Measurements from ENCODE around the gene PLXNB1.

PLXNB1 gene

GRCh38 chr3:48407542-48408099, 22.3 kb downstream of the PLXNB1 start:
- in situ Hi-C loops (cut with HindIII; ENCODE audit: low sequenced_read_pairs), result no loop called here
- TF ChIP-seq CTCF (IDR thresholded peaks at IDR 0.05; ENCODE audit: low read depth, low read length, missing control alignments), result no peak
- DNase-seq (ENCODE audit: low read depth), result no peak
- H3K4me3 ChIP-seq (ENCODE audit: low read depth, low read length), result no peak overlapping the region

- H3K4me3 ChIP-seq (ENCODE audit: low read depth, low read length), result no peak overlapping the region
- no peak for TF ChIP-seq CTCF (IDR thresholded peaks at IDR 0.05; ENCODE audit: low read depth, low read length, missing control alignments)
- in situ Hi-C loops (cut with HindIII; ENCODE audit: low sequenced_read_pairs), result no loop called here
- no peak for DNase-seq (ENCODE audit: low read depth)
Measured at GRCh38 chr3:48406443-48407431, 23.1 kb downstream of the PLXNB1 start.

GRCh38 chr3:48405971-48406370, 23.9 kb downstream of the PLXNB1 start:
- DNase-seq (ENCODE audit: low read depth), result no peak
- TF ChIP-seq CTCF (IDR thresholded peaks at IDR 0.05; ENCODE audit: low read depth, low read length, missing control alignments), result no peak
- no peak overlapping the region for H3K4me3 ChIP-seq (ENCODE audit: low read depth, low read length)
- in situ Hi-C loops (cut with HindIII; ENCODE audit: low sequenced_read_pairs), result no loop called here

- no peak for TF ChIP-seq CTCF (IDR thresholded peaks at IDR 0.05; ENCODE audit: low read depth, low read length, missing control alignments)
- H3K4me3 ChIP-seq (ENCODE audit: low read depth, low read length), result no peak overlapping the region
- in situ Hi-C loops (cut with HindIII; ENCODE audit: low sequenced_read_pairs), result no loop called here
- DNase-seq (ENCODE audit: low read depth), result no peak
Measured at GRCh38 chr3:48405343-48405881, 24.5 kb downstream of the PLXNB1 start.

GRCh38 chr3:48404440-48405342, 25.2 kb downstream of the PLXNB1 start:
- in situ Hi-C loops (cut with HindIII; ENCODE audit: low sequenced_read_pairs), result no loop called here
- H3K4me3 ChIP-seq (ENCODE audit: low read depth, low read length), result no peak overlapping the region
- no peak for DNase-seq (ENCODE audit: low read depth)
- no peak for TF ChIP-seq CTCF (IDR thresholded peaks at IDR 0.05; ENCODE audit: low read depth, low read length, missing control alignments)

Measured in astrocyte of the cerebellum (primary cell).